ENCODE results near the gene PPAN.

The PPAN gene

GRCh38 chr19:10113964-10114650 is 7.9 kb downstream of the PPAN start:
- no peak for DNase-seq (ENCODE audit: low spot score)

- DNase-seq (ENCODE audit: low spot score) = no peak
Measured at GRCh38 chr19:10114651-10115391, 8.7 kb downstream of the PPAN start.

DNA sequence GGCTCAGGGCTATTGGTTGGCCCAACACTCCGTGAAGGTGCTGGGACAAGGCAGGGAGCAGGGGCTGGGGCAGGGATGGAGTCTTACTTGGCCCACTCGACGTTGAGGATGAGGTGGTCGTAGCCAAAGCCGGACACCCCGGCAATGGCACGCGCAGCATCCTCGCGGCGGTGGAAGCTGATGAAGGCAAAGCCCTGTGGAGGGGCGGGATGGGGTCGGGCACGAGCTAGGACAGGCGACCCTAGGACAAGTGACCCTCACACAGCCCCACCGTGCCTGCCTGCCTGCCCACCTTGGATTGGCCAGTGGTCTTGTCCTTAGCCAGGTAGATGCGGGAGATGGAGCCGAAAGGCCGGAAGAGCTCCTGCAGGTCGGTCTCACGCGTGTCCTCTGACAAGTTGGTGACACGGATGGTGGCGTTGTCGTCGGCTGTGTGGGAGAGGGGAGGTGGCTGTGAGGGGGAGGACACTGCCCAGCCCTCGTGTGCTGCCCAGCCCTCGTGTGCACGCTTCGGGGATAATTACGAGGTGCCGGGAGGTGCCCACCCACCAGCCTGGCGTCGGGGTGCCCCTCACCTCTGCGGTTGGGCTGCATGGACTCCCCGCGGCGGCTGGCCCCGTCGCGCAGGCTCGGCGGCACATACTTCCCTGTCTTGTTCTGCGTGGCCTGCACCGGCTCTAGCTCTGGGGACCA is 9.4 kb downstream of the PPAN start:
- no peak for DNase-seq (ENCODE audit: low spot score)

DNA sequence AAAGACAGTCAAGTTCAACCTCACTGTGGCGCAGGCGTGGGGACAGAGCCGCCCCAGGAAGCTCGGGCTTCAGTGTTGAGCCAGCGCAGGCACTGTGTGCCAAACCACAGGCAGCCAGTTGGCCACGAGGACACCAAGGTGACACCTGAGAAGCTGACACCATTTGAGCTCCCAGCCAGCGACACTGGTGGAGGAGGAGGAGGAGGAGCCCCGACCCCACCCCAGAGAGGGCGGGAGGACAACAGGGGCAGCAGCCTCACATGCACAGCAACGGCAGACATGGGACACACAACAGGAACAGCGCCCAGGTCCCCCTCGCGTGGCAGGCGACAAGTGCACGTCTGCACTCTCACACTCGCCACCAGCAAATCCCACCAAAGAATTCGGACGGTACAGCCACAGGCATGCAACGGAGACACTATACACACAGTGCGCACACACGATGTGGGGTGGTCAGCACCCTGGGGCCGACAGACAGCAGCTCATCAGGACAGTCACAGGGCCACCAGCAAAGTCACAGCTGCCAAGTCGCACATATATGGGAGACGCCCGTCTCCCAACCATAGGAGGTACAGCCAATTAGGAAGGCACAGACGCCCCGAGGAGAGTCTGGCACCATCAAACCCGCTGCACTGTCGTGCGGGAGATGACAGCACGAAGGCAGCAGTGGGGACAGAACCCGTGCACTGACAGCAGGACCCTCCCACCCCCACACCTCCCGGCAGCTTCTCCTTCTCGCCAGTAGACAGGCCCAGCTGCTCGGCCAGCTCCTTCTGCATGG is 10.1 kb downstream of the PPAN start:
- DNase-seq (ENCODE audit: low spot score) = no peak

DNA sequence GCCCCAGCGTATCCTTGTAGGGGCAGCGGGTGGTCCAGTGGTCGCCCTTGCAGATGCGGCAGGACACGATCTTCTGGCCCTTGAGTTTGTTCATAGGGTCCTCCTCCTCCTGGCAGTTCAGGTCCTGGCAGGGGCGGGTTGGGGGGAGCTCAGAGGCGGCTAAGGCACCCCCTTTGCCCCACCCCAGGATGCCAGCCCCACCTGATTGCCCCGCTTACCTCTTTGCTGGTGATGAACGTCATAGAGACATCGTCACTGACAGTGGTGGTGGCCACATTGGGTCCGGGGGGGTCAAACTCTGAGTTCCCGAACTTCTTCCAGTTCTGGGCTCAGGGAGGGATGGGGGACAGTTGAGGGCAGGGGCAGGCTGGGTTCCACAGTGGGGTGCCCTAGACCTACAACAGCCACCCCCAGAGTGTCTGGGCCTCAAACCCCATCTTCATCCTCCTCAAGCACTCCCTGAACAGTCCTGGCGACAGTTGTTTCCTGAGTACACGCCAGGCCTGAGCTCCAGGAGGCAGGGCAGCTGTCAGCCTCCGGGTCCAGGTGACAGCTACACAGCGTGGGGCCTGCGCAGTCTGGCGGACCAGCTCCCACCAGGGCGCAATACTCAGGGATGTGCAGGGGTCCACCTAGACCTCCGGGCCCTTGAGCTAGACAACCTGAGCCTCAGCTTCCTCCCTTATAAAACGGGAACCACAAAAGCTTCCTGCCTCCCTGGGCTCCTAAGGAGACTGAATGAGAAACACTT is 10.9 kb downstream of the PPAN start:
- DNase-seq (ENCODE audit: low spot score) = no peak

DNA sequence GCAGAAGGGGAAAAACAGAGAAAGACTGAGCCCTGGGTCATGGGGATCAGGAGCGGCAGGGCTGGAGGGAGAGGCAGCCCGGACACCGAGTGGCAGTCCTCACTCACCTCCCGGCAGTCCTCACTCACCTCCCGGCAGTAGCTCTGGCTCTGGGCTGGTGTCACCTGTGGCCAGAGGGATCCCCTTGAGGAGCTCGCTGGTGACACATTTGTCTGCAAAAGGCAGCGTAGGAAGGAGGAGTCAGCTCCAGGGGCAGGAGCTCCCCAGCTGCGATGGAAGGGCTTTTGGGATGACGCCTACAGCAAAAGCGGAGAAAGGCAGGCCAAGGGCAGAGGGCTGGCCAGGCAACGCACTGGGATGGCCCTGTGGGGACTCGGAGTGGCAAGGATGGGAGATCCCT is 12.8 kb downstream of the PPAN start:
- no peak for DNase-seq (ENCODE audit: low spot score)

DNA sequence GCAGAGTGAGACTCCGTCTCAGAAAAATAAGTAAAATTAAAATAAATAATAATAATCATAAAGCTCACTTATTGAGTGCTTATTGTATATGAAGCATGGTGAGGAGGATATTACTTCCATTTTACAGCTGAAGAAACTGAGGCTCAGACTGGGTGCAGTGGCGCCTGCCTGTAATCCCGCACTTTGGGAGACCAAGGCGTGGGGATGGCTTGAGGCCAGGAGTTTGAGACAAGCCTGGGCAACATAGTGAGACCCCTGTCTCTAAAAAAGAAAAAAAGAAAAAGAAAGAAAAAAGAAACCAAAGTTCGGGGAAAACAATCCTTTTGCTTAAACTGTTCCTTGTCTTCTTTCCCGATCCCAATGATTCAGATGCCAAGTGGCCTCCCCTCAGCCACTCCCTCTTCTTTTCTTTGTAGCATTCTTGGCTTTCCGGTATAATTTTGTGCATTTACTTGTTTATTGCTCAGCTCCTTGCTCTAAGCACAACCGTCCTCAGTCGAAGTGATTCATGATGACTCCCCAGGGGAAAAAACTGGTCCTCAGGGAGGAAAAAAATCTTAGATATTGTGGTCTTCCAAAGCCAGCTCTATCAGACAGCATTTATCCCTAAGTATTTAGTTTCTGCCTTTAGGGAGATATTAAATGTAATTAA is 14.5 kb downstream of the PPAN start:
- DNase-seq (ENCODE audit: low spot score) = no peak

GRCh38 chr19:10122045-10122444 is 15.9 kb downstream of the PPAN start:
- no peak for DNase-seq (ENCODE audit: low spot score)

- no peak for DNase-seq (ENCODE audit: low spot score)
Measured at GRCh38 chr19:10124429-10124828, 18.3 kb downstream of the PPAN start.

GRCh38 chr19:10126213-10126639 is 20.1 kb downstream of the PPAN start:
- DNase-seq (ENCODE audit: low spot score) = no peak

DNA sequence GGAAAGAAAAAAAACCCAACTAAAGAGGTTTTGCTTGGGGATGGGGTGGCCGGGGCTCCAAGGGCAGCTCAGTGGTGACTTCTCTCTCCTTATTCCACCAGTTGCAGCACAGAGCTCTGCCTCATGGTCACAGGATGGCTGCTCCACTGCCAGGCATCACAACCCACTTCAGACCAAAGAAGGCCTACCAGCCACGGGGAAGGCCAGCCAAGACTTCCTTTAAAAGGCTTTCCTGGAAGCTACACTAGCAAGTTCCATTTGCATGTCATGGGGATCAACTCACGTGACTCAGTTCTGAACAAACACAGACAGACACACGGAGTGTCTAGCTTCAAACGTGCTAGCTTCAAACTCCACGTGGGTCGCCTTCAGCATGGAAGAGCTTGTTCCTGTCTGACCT is 26.7 kb downstream of the PPAN start:
- no peak for DNase-seq (ENCODE audit: low spot score)

GRCh38 chr19:10133596-10133995 is 27.4 kb downstream of the PPAN start:
- DNase-seq (ENCODE audit: low spot score) = no peak

DNA sequence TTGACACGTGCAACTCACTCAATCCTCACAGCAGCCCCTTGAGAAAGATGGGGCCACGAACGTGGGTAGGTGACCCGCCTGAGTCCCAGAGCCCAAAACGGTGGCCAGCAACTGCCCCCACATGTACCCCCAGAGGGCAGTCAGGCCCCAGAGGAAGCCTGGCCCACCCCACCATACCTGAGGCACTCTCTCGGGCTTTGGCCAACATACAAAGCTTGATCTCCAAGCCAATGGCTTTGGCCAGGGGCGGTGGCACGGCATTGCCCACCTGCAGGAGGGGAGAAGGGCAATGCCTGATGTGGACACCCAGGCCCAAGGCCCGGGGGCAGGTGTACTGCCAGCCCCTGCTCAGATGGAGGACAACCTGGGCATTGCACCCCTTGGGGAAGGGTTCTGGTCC is 27.9 kb downstream of the PPAN start:
- DNase-seq (ENCODE audit: low spot score) = no peak

DNA sequence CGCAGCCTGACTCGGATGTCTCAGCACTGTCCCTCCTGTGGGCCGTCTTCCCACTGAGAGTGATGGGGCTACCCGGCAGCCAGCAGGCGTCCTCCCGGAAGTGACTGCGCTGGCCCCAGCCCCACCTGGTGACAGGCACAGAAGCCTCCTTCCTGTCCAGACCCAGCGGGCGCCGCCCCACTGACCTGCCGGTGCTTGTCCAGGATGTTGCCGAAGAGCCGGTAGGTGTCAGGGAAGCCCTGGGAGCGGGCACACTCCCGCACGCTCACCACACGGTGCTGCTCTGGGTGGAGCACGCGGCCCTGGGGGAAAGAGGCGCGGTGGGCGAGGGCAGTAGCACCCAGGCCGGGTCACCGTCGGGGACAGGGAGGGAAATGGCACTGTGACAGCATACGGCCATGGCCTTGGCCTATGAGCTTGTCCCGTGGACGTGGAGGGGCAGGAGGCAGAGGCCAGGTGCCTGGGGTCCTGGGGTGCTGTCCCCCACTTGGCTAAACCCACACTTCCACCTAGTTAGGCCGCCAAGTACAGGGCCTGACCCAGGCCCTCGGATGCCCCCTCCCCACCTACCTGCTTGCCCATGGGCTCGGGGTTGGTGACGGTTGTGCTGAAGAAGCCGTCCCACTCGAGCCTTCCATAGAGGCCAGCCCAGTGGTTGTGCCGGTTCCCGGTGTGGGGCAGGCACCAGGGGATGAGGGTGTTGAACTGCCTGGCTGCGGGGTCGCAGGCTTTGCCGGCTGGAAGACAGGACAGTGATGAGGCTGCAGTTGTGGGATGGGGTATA is 29.6 kb downstream of the PPAN start:
- no peak for DNase-seq (ENCODE audit: low spot score)

DNA sequence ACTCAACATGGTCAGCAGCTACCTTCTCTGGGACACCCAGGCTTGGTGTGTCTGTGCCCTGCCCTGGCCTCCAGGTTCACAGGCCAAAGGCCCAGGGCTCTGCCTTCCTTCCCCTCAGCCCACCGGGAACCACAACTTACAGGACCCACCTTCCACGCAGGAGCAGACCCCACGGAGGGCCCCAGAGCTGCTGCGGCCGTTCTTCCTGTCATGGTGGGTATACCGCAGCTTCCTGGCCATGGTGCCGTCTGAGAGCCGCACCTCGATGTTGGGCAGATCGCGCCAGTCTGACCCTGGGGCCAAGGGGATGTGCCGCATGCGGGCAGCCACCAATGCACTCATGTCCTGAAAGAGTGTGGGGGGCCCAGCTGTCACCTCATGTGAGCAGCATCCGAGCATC is 30.8 kb downstream of the PPAN start:
- DNase-seq (ENCODE audit: low spot score) = no peak

DNA sequence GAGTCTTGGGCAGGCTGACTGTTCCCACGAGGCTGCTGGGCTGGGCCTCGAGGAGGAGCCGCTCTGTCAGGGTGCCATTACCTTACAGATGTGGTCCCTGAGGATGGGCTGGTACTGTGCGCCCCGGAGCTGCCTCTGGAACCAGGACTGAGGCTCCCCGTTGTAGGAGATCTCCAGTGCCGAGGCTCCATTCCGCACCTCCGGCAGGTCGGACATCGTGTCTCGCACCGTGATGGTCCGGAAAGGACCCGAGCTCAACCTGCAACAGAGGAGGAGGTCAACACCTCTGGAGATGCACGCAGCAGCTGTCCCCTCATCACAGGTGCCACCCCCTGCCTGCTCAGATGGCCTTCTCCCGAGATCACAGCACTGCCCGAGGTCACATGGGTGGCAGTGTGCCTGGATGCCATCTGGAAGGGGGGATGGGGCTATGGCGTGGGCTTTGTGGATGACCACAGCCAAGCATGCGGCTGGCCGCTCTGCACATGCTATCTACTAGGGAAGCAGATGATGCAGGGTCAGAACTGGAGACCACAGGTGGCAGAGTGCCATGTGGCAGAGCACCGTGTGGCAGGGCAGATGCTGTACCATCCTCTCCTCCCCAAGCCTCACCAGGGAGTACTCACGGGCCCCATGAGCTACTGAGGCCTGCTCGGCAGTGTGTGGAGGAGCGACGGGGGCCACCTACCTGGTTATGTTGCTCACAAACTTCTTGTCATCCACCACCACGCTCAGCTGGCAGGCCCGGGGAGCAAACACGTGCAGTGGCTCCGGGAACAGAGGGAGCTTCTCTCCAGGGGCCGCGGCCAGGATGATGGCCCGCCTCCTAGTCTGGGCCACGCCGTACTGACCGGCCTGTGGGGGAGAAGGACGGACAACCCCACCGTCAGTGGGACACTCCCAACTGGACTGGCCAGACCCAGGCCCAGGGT is 31.9 kb downstream of the PPAN start:
- DNase-seq (ENCODE audit: low spot score) = no peak

- no peak for DNase-seq (ENCODE audit: low spot score)
Measured at GRCh38 chr19:10138879-10139795, 33.0 kb downstream of the PPAN start.

GRCh38 chr19:10139952-10140351 is 33.8 kb downstream of the PPAN start:
- DNase-seq (ENCODE audit: low spot score) = no peak

All from hematopoietic multipotent progenitor cell treated with erythropoietin and hydrocortisone succinate and interleukin-3 and kit ligand, for 15 days (in vitro differentiated cells).